NCI-H446 treated with DMSO at 0.1 percent for 48 hours (cell line): Measurements from ENCODE around the gene BZW2.

Source experiments
- DNase-seq: peaks from one replicate; lab custom pipeline; 2025; lab: John Stamatoyannopoulos, UW

BZW2 gene

DNA sequence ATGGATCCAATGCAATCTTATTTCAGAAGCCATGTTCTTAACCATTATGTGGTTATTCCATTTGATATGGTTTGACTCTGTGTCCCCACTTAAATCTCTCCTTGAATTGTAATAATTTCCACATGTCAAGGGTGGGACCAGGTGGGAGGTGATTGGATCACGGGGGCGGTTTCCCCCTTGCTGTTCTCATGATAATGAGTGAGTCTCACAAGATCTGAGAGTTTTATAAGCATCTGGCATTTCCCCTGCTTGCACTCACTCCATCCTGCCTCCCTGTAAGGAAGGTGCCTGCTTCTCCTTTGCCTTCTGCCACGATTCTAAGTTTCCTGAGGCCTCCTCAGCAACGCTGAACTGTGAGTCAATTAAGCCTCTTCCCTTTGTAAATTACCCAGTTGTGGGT, 75.6 kb downstream of the BZW2 start:
- no peak for DNase-seq

DNA sequence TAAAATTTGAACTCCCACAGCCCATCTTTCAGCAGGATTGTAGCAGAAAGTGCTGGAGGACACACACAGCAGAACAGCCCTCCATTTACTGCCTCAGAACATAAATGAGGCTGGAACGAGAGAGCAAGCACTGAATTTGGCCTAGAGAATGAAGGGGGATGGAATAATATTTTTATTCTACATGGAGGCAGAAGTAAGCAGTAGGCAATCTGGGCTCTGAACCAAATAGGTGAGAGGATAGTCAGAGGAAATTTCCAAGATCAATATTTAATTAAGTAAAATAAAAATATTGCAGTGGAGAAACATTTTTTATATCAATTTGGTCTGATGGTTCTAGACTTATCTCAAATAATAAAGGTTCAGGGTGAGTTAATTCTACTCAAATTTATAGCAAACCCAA, 78.4 kb downstream of the BZW2 start:
- DNase-seq = no peak

DNA sequence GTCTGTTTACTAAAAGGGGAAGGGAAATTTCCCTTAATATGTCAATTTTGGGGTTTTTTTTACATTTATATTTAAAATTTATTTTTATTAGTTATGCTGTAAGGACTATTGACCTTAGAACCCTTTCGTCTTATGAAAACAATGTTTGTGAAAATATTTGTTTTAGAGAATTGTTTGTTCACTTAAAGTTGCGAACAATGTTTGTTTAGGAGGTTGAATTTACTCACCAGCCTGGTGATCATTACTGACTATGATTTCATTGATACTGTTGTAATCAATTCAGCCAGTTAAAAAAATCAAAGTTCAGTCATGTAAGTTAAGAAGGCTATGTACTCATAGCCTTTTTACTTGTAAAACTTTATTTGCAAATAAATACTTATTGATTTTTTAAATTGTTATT, 80.2 kb downstream of the BZW2 start:
- no peak for DNase-seq

DNA sequence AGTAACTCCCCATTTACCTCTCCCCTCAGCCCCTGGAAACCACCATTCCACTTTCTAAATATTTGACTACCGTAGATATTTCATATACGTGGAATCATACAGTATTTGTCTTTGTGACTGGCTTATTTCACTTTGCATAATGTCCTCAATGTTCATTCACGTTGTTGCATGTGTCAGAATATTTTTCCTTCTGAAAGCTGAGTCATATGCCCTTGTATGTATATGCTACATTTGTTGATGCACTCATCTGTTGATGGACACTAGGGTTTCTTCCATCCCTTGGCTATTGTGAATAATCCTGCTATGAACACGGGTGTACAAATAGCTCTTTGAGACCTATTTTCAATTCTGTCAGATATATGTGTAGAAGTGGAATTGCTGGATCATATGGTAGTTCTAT, 81.8 kb downstream of the BZW2 start:
- DNase-seq = no peak

DNA sequence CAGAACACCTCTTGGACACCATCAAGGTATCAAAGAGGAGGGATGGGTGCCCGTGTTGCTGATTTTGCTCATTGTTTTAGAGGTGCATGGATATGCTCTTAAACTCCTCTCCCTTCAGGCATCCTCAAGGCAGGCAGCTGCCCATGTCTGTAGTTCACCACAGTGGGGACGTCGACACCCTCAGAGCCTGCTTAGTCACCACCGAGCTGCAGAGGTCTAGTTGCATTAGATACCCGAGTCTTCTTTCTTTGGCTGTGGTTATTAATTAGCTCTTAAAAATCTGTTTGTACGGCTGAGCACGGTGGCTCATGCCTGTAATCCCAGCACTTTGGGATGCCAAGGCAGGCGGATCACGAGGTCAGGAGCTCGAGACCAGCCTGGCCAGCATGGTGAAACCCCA, 82.8 kb downstream of the BZW2 start:
- DNase-seq = no peak

DNA sequence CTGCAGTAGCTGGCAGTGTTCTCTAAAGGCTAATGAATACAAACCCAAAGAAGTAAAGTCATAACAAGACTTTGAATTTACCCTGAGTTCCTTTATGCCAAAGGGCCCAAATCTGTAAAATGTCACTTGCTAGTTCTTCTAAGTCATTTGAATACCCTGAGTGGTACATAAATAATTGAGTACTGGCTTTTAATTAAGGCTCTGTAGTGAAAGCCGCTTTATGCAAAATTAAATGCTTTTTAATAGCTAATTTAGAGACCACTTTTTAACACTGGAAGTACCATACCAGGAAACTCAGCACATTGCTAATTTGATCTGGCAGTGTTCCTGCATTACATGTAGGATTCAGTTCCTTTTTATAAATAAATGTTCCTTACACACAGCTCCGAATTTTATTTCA, 83.6 kb downstream of the BZW2 start:
- DNase-seq = no peak

DNA sequence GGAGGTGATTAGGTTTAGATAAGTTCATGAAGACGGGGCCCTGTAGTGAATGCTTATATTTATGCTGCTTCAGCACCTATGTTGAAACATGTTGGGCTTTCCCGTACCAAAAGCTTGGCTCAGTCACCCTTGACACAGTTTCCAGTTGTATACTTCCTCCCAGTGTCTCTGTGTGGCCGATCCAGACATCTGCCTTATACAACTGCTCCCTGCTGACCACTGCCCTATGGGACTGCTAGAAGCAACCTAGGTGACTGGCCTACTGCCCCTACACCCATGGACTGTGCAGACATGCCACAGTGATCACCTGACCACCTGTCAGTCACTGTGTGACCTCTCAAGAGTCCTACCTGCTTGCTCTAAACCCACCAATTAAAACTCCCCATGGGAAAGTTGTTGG, 85.0 kb downstream of the BZW2 start:
- no peak for DNase-seq

DNA sequence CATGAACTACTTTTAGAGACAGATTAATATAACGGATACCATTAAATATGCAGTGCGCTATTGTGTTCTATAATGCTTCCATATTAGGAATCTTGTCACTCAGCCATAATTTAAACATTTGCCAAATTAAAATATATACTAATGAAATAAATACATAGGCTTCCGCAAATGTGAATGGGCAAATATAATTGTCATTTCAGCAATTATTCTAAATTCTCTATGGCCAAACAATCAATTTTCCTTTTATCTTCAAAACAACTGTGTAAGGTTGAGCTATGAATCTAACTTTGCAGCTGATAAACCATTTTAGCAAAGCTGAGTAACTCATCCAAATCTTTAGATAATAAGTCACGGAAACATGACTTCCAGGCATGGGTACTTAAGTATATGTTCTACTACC, 86.8 kb downstream of the BZW2 start:
- DNase-seq = no peak

DNA sequence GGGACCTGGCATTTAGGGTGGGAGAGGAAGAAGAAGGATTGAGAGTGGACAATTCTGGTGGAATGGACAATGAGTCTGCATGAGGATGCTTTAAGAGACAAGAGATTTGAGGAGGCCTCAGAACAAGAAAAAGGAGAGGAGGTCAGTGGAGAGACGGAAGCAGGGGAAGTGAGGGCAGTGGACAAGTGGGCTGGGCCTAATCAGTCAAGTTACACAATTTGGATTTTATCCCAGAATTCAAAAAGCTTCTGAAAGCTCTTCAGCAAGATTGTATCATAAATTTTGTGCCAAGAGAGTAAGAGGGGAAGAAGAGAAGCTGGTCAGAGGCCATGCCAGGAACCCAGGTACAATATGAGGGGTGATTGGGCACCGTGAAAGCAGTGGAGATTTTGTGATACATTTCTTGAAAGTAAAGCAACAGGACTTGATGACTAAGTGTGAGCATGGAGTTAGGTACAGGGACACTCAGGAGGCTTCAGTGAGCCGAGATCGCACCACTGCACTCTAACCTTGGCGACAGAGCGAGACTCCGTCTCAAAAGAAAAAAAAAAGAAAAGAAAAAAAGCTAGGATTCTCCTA, 88.3 kb downstream of the BZW2 start:
- DNase-seq = no peak

DNA sequence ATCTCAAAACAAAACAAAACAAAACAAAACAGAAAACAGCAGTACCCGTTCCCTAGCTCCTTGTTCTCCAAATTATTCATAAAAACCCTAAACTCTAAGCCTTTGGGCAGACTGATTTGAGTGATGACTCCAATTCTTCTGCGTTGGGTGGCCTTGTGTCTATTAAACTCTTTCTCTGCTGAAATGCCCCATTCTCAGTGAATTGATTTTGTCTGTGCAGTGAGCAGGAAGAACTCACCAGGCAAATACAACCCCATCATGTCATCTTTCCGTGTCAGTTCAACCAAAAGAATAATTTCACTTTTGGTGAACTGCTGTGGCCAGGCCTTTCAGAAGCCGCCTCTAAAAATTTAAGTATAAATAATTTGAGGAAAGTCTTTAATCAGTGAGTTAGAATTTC, 89.0 kb downstream of the BZW2 start:
- DNase-seq = no peak

DNA sequence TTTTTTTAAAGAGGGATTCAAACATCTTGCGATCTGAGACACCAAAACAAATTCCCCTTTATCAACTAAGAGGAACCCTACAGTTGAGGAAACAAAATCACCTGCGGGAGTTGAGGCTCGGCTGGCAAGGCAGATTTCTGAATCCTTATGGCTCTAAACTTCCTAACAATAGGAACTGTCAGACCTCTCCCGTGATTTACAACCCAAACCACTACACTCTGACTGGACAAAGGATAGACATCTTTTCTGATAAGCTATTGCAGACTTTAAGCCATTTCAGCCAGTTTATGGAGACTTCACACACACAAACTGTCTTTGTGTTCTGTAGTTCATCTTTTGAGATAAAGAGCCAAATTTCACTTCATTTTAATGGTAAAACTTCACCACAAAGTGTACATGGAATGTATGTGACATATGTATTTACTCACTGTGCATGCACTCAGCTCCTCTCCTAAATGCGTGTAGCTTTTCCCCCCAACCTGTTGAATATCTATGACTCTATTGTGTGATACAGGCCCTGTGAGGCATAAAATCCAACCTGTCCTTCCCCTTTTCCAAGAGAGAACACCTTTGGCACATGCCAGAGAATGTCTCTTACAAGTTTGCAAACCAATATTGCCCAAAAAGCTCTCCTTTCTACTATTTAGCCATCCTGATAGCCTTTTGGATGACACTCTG, 92.2 kb downstream of the BZW2 start:
- no peak for DNase-seq

DNA sequence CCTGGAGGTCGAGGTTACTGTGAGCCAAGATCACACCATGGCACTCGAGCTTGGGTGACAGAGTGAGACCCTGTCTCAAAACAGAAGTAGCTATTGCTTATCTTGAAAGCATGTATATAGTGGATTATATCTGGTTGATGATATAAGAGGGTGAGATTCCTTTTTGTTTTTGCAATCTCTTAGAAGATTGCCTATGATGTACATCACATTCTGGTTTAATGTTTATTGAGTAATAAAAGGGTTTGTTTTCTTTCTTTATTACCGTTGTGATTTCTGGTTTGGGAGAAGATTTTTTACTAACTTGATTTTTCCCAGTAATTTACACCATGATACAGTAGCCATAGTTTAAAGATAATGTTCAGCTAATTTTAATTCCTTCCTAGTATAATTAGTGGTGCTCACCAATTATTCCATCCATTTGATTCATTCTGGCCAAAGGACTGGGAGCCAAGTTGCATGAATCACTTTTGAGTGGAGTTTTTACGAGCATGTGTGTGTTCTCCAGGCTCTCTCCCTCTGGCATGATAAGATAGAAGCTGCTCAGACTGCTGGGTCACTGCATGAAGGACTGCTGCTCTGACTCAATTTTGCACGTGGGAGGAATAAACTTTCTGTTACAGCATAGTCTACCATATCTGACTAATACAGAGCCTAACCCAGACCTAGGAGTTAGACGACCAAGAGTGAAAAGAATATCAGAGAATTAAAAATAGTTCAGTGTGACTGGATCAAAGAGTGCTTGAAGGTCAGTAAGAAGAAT, 94.1 kb downstream of the BZW2 start:
- peak; percentile 38 for DNase-seq

DNA sequence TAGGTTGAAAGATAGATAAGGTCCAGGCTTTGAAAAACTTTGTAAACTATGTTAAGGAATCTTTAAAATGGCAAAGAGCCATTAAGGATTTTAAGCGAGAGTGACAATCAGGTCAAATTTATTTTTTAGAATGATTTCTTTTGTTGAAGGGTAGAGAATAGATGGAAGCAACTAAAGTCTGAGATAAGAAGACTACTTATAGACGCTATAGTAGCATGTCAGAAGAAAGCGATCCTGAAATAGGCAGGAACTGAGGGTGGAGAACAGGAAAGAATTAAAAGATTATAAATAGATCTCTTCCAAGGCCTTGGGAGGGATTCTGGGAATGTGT, 94.6 kb downstream of the BZW2 start:
- DNase-seq = no peak

DNA sequence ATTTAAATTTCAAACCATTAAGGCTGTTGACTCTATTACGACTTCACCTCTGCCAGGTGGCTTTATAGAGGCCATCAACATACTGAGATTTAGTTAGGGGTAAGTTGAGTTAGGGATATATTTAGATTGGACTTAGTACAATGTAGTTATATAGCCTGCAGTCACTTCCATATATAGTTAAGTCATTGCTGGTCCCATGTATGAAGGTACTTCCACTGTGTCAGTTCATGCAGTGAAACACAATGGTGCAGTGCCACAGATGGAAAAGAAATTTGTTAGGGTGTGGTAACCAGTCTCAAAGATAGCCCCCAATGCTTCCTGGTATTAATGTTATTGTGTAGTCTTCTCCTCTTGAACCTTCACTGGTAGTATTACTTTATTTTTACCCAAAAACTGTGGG, 95.0 kb downstream of the BZW2 start:
- no peak for DNase-seq

DNA sequence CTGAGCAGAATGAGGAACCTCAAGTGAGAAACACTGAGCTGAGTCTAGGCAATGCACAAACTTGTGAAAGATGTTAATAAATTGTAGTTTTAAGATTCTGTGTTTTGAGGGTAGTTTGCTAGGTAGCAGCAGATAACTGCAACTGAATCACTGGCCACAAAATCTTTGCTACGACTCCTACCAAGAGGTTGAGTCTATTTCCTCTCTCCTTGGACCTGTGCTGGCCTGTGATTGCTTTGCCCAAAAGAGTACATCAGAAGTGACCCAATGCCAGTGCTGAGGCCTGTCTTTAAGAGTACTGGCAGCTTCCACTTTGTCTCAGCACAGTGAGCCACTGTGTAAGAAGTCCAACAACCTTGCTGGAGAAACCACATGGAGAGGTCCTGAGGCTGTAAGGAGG, 95.7 kb downstream of the BZW2 start:
- no peak for DNase-seq

DNA sequence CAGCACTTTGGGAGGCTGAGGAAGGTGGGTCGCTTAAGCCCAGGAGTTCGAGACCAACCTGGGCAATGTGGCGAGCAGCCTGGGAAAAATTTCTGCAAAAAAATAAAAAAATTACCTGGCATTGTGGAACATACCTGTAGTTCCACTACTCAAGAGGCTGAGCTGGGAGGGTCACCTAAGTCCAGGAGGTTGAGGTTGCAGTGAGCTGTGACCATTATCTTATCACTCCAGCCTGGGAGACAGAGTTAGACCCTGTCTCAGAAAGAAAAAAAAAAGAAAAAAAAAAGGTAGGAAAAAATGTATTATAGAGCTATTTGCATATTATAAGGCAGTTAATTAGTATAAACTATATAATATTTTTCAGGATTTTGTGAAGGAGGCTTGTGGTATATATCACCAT, 96.6 kb downstream of the BZW2 start:
- DNase-seq = no peak

DNA sequence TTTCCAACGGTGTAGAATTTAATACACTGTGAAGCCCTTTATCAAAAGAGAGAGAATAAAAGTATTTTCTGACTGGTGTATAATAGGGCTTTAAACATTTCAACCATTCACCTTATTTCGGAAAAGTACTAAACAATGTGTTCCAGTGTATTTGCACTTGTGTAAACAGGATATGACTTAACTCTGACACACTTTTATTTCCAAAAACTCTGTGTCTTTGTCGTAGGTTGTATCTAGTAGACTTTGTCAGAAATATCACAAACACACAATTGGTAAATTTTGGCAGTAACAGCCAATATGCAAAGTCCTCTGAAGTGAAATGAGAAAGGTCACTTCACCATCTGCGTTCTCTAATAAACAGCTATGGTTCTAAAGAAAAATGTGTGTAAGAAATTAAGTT, 97.3 kb downstream of the BZW2 start:
- DNase-seq = no peak

DNA sequence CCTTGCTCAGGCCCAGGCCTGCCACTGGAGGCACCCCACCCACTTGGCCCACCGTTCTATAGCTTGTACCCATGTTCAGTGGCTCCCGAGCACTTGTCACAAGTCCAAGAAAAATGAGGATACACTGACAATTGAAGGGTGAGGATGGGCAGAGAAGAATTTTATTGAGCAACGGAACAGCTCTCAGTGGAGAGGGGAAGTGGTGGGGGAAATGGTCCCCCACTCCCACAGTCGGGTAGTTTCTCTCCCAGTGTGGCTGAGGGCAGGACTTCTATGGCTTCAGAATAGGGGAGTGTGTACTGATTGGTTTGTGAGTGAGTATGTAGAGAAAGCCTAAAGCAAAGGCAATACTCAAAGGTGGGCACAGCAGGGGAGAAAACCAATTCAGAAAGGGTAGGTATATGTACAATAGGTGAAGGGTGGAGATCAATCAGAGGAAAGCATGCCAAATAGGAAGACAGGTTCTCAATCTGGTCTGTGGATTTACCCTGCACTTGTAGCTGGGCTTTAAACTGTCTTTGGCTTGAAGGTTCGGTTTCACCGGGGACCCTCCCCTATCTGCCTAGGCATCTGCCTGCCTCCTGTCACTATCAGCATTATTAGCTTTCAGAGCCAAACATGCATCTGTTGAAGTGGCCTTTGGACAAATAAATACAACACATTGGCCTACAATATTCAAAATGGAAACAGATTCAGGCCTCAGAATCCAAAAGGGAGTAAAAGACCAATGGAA, 98.7 kb downstream of the BZW2 start:
- no peak for DNase-seq

DNA sequence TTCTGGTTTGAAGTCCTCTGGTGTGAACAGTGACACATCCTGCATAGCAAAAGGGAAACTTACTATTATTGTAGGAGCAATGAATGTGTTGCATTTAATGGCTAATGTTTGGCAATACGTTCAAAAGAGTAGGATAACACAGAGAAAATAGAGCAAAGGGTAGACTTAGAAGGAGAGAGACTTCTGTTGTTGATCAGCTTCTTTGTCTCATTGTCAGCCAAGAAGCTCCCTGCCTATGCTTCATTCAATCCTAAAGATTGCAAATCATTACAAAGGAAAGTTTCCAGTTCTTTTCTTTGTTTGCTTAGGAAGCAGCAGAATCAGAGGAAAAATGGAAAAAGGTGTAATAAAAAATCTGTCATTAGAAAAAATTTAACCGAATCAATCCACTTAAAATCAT, 99.7 kb downstream of the BZW2 start:
- no peak for DNase-seq

DNA sequence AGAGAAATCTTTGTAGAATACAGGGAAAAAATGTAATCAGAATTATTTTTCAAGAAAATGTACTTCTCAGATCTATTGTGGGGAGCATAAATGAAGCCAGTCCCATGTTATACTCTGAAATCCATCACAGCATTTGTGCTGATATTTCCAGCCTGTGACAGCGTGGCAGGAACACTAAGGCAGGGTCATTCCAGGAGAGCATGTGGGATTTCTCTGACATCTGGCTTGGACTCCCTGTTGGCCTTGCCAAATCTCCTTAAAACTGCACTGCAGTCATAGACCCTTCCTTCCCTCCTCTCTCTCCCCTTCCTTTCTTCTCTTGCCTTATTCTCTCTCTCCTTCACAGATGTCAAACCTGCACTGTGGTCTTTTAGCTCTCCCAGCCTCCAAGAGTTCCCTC, 101.1 kb downstream of the BZW2 start:
- DNase-seq = no peak

DNA sequence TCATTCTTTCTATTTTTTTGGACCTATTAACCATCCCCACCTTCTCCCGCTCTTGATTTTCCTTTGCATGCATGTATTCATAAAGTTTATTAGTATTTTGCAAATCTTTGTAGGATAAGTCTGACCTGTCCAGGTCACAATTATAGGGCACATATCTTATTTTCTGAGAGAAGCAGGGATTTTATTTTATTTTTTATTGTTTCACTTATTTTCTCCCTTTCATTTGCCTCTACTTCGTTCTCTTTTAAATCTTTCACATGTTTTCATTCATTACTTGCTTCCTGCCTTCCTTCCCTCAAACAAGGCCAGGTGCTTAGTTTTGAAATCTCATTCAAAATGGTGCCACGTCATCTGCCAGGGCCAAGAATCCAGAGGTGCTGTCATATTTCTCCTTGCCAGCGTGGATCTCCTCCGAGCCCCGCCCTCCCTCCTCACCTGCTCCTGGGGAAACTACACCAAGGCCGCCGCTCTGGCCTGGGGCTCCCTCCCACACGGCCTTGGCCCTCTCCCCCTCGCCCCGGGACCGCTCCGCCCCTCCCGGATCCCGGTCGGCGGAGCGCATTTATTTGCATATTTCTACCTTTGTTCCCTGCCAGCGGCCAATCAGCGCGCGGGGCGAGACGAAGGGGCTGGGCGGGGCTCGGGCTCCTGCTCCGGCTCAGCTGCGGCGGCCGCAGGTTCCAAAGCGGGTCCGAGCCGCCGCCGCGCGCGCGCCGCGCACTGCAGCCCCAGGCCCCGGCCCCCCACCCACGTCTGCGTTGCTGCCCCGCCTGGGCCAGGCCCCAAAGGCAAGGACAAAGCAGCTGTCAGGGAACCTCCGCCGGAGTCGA, 107.3 kb downstream of the BZW2 start, which contains the start of gene TSPAN13:
TSPAN13 (plus strand) TSS at position 654 of the 830 bp plus-strand sequence. CDS start 213 bp downstream, outside the sequence.
- peak; percentile 71 for DNase-seq
